Measurements from ENCODE around the gene EZR.
"Not testable (repeated sequence)": the region's sequence is repeated elsewhere in the genome, so short reads cannot be mapped to it uniquely, and the experiment has no call there.

Gene EZR

GRCh38 chr6:158796353-158796752 is 22.8 kb downstream of the EZR start:
- TF ChIP-seq CTCF (IDR thresholded peaks at IDR 0.05; ENCODE audit: control insufficient read depth, insufficient read depth, low read depth, low read length, missing control alignments) = no peak
- no peak for DNase-seq (ENCODE audit: low read depth)
- H3K4me3 ChIP-seq (ENCODE audit: control insufficient read depth, low read depth, low read length) = no peak overlapping the region

- TF ChIP-seq CTCF (IDR thresholded peaks at IDR 0.05; ENCODE audit: control insufficient read depth, insufficient read depth, low read depth, low read length, missing control alignments) = no peak
- H3K4me3 ChIP-seq (ENCODE audit: control insufficient read depth, low read depth, low read length) = no peak overlapping the region
- no peak for DNase-seq (ENCODE audit: low read depth)
These were observed 23.7 kb downstream of the EZR start for GRCh38 chr6:158795516-158795915.

GRCh38 chr6:158793432-158793831 is 25.7 kb downstream of the EZR start:
- no peak overlapping the region for H3K4me3 ChIP-seq (ENCODE audit: control insufficient read depth, low read depth, low read length)
- DNase-seq (ENCODE audit: low read depth) = no peak
- TF ChIP-seq CTCF (IDR thresholded peaks at IDR 0.05; ENCODE audit: control insufficient read depth, insufficient read depth, low read depth, low read length, missing control alignments) = peak; percentile 55

- not testable (repeated sequence) for DNase-seq (ENCODE audit: low read depth); H3K4me3 ChIP-seq (ENCODE audit: control insufficient read depth, low read depth, low read length)
These were observed 26.7 kb downstream of the EZR start for GRCh38 chr6:158792505-158792904.

- DNase-seq (ENCODE audit: low read depth) = no peak
- no peak overlapping the region for H3K4me3 ChIP-seq (ENCODE audit: control insufficient read depth, low read depth, low read length)
- no peak for TF ChIP-seq CTCF (IDR thresholded peaks at IDR 0.05; ENCODE audit: control insufficient read depth, insufficient read depth, low read depth, low read length, missing control alignments)
These were observed 27.8 kb downstream of the EZR start for GRCh38 chr6:158791274-158791855.

- H3K4me3 ChIP-seq (ENCODE audit: control insufficient read depth, low read depth, low read length) = no peak overlapping the region
- TF ChIP-seq CTCF (IDR thresholded peaks at IDR 0.05; ENCODE audit: control insufficient read depth, insufficient read depth, low read depth, low read length, missing control alignments) = no peak
- DNase-seq (ENCODE audit: low read depth) = no peak
These were observed 29.9 kb downstream of the EZR start for GRCh38 chr6:158789115-158789917.

GRCh38 chr6:158787395-158787794 is 31.8 kb downstream of the EZR start:
- no peak for DNase-seq (ENCODE audit: low read depth)
- no peak for TF ChIP-seq CTCF (IDR thresholded peaks at IDR 0.05; ENCODE audit: control insufficient read depth, insufficient read depth, low read depth, low read length, missing control alignments)
- no peak overlapping the region for H3K4me3 ChIP-seq (ENCODE audit: control insufficient read depth, low read depth, low read length)
